Common myeloid progenitor, CD34-positive (primary cell): Measurements from ENCODE around the gene ZNF502.

Source experiments
- CTCF ChIA-PET: fragments of 350-600 bp; sonication (Branson Sonifier 250); formaldehyde crosslinking; loops from one replicate; lab custom pipeline; 2021; ENCODE audit warnings: antibody characterized with exemption; lab: Charles Lee
- POLR2A ChIA-PET: fragments of 350-600 bp; sonication (Branson Sonifier 250); formaldehyde crosslinking; loops from one replicate; lab custom pipeline; 2021; ENCODE audit warnings: antibody characterized with exemption; lab: Charles Lee
- DNase-seq, 3 donors: peaks; one replicate each; pipeline versions ENCODE4 v3.0.0 to v3.0.0-alpha.2; 2013
- H3K27ac ChIP-seq, 2 experiments: 1 replicate in 1 of 2; 2 replicates in 1 of 2; pipeline ENCODE4 v1.7.0; 2013; ENCODE audit warnings: inconsistent platforms in 2 of 2, low read length in 2 of 2, mild to moderate bottlenecking in 2 of 2, low read depth in 1 of 2, moderate library complexity in 1 of 2; ENCODE audit not compliant: severe bottlenecking in 2 of 2, insufficient read depth in 1 of 2, poor library complexity in 1 of 2
- H3K27me3 ChIP-seq, 5 experiments: replicated peaks in 2 of 5; 1 replicate in 3 of 5; 2 replicates in 2 of 5; pipeline versions ENCODE4 v1.6.1 to v1.7.0; 2013; ENCODE audit warnings: low read length in 4 of 5, mild to moderate bottlenecking in 2 of 5, moderate library complexity in 2 of 5, inconsistent platforms in 1 of 5; ENCODE audit not compliant: insufficient read depth in 5 of 5, control insufficient read depth in 4 of 5
- H3K36me3 ChIP-seq, 4 experiments: 1 replicate in 2 of 4; 2 replicates in 2 of 4; pipeline versions ENCODE4 v1.6.1 to v1.7.0; 2013; ENCODE audit warnings: low read length in 3 of 4, control low read depth in 1 of 4, mild to moderate bottlenecking in 1 of 4; ENCODE audit not compliant: control insufficient read depth in 4 of 4, insufficient read depth in 4 of 4
- H3K4me1 ChIP-seq, 4 experiments: 1 replicate in 3 of 4; 2 replicates in 1 of 4; pipeline versions ENCODE4 v1.6.1 to v1.7.1; 2013; ENCODE audit warnings: low read length in 3 of 4, mild to moderate bottlenecking in 3 of 4, control low read depth in 1 of 4, inconsistent platforms in 1 of 4, moderate library complexity in 1 of 4; ENCODE audit not compliant: control insufficient read depth in 4 of 4, insufficient read depth in 4 of 4; ENCODE audit errors: control extremely low read depth in 1 of 4
- H3K4me3 ChIP-seq, 7 experiments: 1 replicate in 4 of 7; 2 replicates in 3 of 7; pipeline versions ENCODE4 v1.5.1 to v1.7.0; 2013; ENCODE audit warnings: mild to moderate bottlenecking in 7 of 7, low read length in 6 of 7, moderate library complexity in 6 of 7, inconsistent platforms in 2 of 7, low read depth in 2 of 7, control low read depth in 1 of 7; ENCODE audit not compliant: insufficient read depth in 4 of 7, control insufficient read depth in 1 of 7; ENCODE audit errors: extremely low read depth in 1 of 7
- H3K9me3 ChIP-seq, 5 experiments: 1 replicate in 4 of 5; 2 replicates in 1 of 5; pipeline versions ENCODE4 v1.6.1 to v1.7.1; 2013; ENCODE audit warnings: low read length in 4 of 5, mild to moderate bottlenecking in 2 of 5, inconsistent platforms in 1 of 5, low read depth in 1 of 5, moderate library complexity in 1 of 5; ENCODE audit not compliant: control insufficient read depth in 4 of 5, insufficient read depth in 2 of 5; ENCODE audit errors: control extremely low read depth in 1 of 5
- WGBS: methylation state at CpG from one replicate; pipeline ENCODE4 v1.1.5; 2013; ENCODE audit not compliant: insufficient coverage; 5-methylcytosine and 5-hydroxymethylcytosine counted together

The ZNF502 gene

DNA sequence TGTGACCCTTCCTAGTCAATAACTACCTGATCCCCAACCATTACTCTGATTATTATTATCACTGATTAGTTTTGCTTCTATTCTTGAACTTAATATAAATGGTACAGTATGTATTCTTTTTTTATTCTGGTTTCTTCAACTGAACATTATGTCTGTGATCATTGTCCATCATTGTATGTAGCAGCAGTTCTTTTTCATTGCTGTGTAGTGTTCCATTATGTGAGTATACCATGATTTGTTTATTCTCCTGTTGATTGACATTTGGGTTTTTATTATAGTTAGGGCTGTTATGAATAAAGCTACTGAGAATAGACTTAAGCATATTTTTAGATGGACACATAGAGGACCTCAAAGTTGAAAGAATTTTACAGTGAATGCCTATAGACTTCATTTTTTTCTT is 51.8 kb downstream of the ZNF502 start:
- H3K27me3 ChIP-seq: no peaks in the 10 kb centered on the region
- ChIA-PET POLR2A (no interaction called here), CTCF (no interaction called here)
- H3K9me3 ChIP-seq: peaks cover 3 to 38% (median 30%) of the 10 kb centered on the region in 5 experiments
- H3K27ac ChIP-seq: no peak overlapping the region
- no peak overlapping the region for H3K4me3 ChIP-seq
- H3K36me3 ChIP-seq: peaks cover 8 to 31% (median 18%) of the 10 kb centered on the region in 4 experiments
- no peak for DNase-seq
- peaks cover 3 to 18% (median 8%) of the 10 kb centered on the region in 4 experiments for H3K4me1 ChIP-seq

DNA sequence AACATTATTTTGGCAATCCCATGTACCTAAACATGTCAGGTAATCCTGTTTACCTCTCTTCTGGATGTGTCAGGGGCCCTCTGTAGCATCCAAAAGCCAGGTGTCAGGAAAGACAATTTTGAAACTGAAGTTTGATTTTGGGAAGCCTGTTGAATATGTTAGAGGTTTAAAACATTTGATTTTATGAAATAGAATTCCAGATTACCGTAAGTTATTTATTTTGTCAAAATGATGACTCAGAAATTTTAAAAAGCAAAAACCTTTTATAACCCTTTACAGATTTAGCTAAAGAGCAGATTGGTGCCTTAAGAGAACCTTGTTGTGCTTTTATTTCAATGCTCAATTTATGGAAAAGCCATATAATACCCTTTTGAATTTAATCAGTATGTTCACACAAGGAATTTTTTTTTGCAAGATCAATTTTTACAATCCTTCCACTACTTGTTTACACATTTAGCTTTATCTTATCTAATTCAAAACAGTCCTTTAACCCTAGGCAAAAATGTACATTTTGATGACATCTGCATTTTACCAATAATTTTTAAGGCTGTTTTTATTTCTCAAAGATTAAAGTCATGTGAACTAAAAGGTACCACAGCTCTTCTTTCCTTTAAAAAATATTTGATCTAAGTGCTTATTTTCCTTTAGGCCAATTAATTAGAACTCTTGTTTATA is 59.1 kb downstream of the ZNF502 start:
- ChIA-PET POLR2A (no interaction called here), CTCF (no interaction called here)
- Histone ChIP-seq H3K4me3 (no peak overlapping the region), H3K27ac (no peak overlapping the region), H3K9me3 (peaks cover 5 to 73% (median 41%) of the 10 kb centered on the region in 5 experiments), H3K4me1 (no peaks in the 10 kb centered on the region), H3K27me3 (no peaks in the 10 kb centered on the region), H3K36me3 (peaks cover 16 to 57% (median 28%) of the 10 kb centered on the region in 4 experiments)
- WGBS: no CpG with 5 or more reads among the region's 1 CpG
- no peak for DNase-seq

DNA sequence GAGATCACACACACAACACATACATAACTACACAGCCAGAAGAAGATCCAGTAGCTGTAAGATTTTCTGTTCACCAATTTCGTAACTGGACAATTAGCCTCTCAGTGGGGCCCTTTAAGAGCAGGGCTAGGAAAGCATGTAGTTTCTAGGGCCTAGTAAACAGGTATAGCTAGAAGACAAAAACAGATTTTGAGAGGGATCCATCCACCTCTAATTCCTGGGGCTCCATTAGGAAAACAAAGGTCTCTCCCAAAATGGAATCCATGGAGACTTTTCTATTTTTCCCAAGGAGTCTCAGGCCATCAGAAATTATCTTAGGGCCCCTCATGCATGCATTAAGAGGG is 59.6 kb downstream of the ZNF502 start:
- H3K4me1 ChIP-seq: no peaks in the 10 kb centered on the region
- ChIA-PET CTCF (no interaction called here), POLR2A (no interaction called here)
- H3K9me3 ChIP-seq: peaks cover 4 to 71% (median 41%) of the 10 kb centered on the region in 5 experiments
- H3K27ac ChIP-seq: no peak overlapping the region
- DNase-seq: no peak
- H3K36me3 ChIP-seq: peaks cover 16 to 61% (median 30%) of the 10 kb centered on the region in 4 experiments
- H3K4me3 ChIP-seq: no peak overlapping the region
- H3K27me3 ChIP-seq: no peaks in the 10 kb centered on the region
- WGBS: no CpG with 5 or more reads among the region's 1 CpG
